Measurements from ENCODE around the gene PSME3IP1. TPM values are rescaled to one million over a fixed set of nuclear protein-coding genes. Genes with fewer than 3 reads are reported as not detected.

Gene PSME3IP1
- total RNA-seq, 1 donor from 2014 or later: 56.3 TPM

DNA sequence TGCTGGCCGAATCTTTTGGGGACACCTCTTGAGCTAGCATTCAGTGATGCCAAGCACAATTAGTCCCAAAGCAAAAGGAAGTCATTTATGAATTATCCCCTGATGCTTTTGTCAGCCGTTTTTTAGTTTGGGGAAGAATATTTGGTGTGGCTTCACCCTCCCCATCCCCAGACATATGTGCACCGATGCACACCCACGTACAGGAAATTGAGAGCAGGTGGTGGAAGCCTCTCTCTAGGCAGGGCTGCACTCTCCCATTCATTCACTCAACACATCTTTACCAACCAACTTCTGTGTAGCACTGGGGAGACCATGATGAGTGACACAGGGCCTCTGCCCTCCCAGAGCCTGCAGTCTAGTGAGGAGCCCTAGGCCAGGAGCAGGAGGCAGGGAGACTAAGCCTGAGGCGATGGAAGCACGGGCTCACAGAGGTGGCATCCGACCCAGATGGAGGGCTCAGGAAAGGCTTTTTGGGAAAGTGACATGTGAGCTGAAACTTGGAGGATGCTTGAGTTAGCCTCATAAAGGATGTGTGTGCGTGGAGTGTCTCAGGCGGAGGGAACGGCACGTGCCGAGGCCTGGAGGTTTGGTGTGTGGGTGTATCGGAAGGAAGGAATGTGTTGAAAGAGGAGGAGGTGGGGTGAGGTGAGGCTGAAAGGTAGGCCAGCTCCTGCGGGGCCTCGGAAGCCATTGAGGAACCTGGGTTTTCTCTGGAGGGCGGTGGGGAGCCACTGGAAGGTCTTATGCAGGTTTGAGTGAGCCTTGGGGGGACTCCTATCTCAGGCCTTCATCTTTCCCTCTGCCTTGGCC, 43.8 kb downstream of the PSME3IP1 start:
- Histone ChIP-seq H3K4me1 (peaks cover 77% of the 10 kb centered on the region), H3K27me3 (ENCODE audit: low read depth) (no peaks in the 10 kb centered on the region), H3K4me3 (no peak overlapping the region), H3K9me3 (replicated peaks) (no peaks in the 10 kb centered on the region), H3K36me3 (no peaks in the 10 kb centered on the region), H3K27ac (replicated peaks) (peak overlapping the region; percentile 67)
- TF ChIP-seq, protein P1, sequence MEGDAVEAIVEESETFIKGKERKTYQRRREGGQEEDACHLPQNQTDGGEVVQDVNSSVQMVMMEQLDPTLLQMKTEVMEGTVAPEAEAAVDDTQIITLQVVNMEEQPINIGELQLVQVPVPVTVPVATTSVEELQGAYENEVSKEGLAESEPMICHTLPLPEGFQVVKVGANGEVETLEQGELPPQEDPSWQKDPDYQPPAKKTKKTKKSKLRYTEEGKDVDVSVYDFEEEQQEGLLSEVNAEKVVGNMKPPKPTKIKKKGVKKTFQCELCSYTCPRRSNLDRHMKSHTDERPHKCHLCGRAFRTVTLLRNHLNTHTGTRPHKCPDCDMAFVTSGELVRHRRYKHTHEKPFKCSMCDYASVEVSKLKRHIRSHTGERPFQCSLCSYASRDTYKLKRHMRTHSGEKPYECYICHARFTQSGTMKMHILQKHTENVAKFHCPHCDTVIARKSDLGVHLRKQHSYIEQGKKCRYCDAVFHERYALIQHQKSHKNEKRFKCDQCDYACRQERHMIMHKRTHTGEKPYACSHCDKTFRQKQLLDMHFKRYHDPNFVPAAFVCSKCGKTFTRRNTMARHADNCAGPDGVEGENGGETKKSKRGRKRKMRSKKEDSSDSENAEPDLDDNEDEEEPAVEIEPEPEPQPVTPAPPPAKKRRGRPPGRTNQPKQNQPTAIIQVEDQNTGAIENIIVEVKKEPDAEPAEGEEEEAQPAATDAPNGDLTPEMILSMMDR (IDR thresholded peaks at IDR 0.05; ENCODE audit: borderline replicate concordance): no peak
- DNase-seq: no peak
- intact Hi-C loops (cut with micrococcal nuclease): no loop called here

DNA sequence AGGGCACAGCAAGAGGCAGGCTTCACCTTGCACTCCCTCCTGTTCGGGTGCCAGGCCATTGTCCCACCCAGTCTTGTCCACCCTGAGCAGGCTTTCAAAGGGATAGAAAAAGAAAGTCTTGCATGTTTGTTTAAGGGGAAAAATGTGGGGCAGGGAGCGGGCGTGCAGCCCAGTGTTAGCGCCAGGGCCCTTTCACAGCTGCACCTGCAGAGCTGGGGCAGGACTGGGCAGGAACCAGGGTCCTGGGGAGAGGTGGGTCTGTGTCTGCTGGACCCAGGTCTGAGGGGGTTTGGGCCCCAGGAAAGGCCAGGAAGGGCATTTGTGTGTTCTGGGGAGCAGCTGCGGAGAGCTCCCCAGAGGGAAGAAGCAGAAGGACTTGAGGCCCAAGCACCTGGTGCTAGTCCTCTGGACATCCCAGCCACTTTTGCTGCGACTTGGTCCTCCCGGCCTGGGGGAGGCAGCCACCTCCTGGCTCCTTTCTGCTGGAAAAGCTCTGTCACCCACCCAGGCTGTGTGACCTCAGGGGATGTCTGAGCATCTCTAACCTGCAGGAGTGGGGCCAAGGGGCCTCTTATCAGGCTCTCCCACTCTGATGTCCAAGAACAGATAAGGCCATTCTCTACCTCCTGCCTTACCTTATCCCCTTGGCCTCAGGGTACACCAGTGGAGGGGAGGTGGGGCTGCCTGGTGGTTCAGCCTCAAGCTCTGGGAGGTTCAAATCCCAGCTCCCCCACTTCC, 44.7 kb downstream of the PSME3IP1 start:
- H3K9me3 ChIP-seq (replicated peaks): no peaks in the 10 kb centered on the region
- H3K27ac ChIP-seq (replicated peaks): peak overlapping the region; percentile 67
- H3K4me1 ChIP-seq: peaks cover 67% of the 10 kb centered on the region
- no peak for DNase-seq
- TF ChIP-seq, protein P1 (IDR thresholded peaks at IDR 0.05; ENCODE audit: borderline replicate concordance): no peak
- no peak overlapping the region for H3K4me3 ChIP-seq
- intact Hi-C loops (cut with micrococcal nuclease): no loop called here
- H3K36me3 ChIP-seq: no peaks in the 10 kb centered on the region
- H3K27me3 ChIP-seq (ENCODE audit: low read depth): no peaks in the 10 kb centered on the region

DNA sequence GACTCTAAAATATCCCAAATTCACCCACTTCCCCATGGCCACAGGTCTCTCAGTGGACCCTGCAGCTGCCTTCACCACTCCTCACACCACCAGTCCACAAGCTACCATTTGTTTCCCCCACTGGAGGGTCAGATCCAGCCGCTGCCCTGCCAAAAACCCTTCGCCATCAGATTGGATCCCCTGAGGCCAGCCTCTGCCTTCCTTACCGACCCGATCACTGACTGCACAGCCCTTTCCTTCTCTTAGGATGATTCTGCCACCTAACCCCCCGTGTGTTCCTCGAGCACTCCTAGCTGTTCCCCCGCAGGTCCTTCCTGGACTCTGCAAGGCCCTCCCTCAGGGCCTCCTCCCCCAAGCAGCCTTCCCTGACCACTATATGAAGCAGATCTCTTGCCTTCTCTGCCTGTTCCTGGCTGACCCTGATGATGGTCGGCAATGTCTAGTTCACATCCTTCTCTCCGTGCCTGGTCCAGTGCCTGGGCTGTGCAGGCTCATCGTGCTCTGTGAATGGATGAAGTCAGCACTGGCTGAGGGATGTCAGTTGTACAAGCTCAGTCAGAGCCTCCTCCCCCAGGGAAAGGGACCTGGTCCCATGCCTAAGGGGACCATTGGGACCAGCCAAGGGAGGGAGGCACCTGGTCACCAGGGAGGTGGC, 47.4 kb downstream of the PSME3IP1 start:
- no peak overlapping the region for H3K27ac ChIP-seq (replicated peaks)
- H3K27me3 ChIP-seq (ENCODE audit: low read depth): no peaks in the 10 kb centered on the region
- TF ChIP-seq, protein P1 (IDR thresholded peaks at IDR 0.05; ENCODE audit: borderline replicate concordance): no peak
- DNase-seq: no peak
- no peaks in the 10 kb centered on the region for H3K36me3 ChIP-seq
- H3K4me1 ChIP-seq: peaks cover 40% of the 10 kb centered on the region
- intact Hi-C loops (cut with micrococcal nuclease): no loop called here
- no peak overlapping the region for H3K4me3 ChIP-seq
- no peaks in the 10 kb centered on the region for H3K9me3 ChIP-seq (replicated peaks)

DNA sequence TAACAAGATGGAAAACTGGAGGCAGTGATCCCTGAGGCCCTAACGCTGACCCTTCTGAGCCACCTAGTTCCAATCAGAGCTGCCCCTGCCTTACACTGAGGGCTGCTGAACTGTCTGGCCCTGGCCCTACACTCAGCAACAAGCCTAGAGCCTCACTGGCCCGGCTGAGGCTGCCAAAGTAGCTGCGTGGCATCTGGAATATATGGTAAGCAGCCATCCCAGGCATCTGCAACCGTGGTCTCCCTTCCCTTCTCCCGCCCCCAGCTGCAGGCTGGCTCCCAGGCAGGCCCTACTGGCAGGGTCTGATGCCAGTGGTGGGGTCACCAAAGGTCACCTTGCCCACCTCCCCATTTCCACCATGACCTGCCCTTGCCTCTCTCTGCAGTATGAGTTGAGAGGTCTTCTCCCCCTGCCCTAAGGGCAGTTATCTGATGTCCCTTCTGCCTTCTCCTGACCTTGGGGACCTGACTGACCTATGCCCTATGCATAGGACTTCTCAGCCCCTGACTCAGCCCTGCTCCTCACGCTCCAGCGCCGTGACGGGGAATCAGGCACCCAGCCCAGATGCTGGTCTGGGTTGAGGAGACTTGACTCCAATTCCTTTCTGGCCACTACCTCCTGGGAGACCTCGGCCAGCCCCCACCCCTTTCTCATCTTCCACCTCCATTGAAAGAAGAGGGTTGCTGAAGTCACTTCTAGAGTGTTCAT, 48.1 kb downstream of the PSME3IP1 start:
- intact Hi-C loops (cut with micrococcal nuclease): no loop called here
- Histone ChIP-seq H3K4me3 (no peak overlapping the region), H3K36me3 (no peaks in the 10 kb centered on the region), H3K9me3 (replicated peaks) (no peaks in the 10 kb centered on the region), H3K27me3 (ENCODE audit: low read depth) (no peaks in the 10 kb centered on the region), H3K4me1 (peaks cover 34% of the 10 kb centered on the region), H3K27ac (replicated peaks) (no peak overlapping the region)
- TF ChIP-seq, protein P1 (IDR thresholded peaks at IDR 0.05; ENCODE audit: borderline replicate concordance): no peak
- DNase-seq: no peak

DNA sequence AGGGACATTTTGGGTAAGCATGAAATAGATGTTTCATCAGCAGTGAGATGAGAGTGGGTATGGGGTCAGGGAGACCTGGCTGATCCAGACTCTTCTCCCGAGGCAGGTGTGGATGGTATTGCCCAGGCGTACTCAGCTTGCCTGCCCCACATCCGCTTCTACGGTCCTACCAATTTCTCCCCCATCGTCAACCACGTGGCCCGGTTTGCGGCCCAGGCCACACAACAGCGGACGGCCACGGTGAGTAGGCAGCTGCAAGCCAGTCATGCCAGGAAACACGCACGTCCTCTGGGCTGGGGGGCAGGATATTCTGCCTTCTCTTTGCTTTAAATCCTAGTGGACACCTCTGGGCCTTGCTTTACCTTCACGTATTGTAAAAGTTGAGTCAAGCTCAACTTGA, 48.8 kb downstream of the PSME3IP1 start:
- no peaks in the 10 kb centered on the region for H3K27me3 ChIP-seq (ENCODE audit: low read depth)
- TF ChIP-seq, protein P1 (IDR thresholded peaks at IDR 0.05; ENCODE audit: borderline replicate concordance): no peak
- intact Hi-C loops (cut with micrococcal nuclease): no loop called here
- no peak overlapping the region for H3K4me3 ChIP-seq
- H3K36me3 ChIP-seq: no peaks in the 10 kb centered on the region
- H3K27ac ChIP-seq (replicated peaks): no peak overlapping the region
- no peak for DNase-seq
- no peaks in the 10 kb centered on the region for H3K9me3 ChIP-seq (replicated peaks)
- H3K4me1 ChIP-seq: peaks cover 32% of the 10 kb centered on the region
